PC-3 (cell line): ENCODE data around the gene SFMBT2. TPM values are rescaled to one million over a fixed set of nuclear protein-coding genes. Genes with fewer than 3 reads are reported as not detected.

Experiments
- ATAC-seq: fragments of 200-7000 bp; cut with Tn5 transposase; 2 replicates; pipeline ENCODE4 v1.9.1; 2020; ENCODE audit warnings: mild to moderate bottlenecking, moderate library complexity
- BruUV-seq: library from RNA; stranded (reverse); fragments of 400-500 nt; replicated peaks from 2 replicates; lab custom pipeline; 2021; lab: Mats Ljungman, UMichigan
- CTCF ChIA-PET: fragments of 300-600 bp; sonication (Branson Sonifier 250); formaldehyde crosslinking; loops from one replicate; lab custom pipeline; 2022; ENCODE audit warnings: antibody characterized with exemption; lab: Charles Lee
- POLR2A ChIA-PET: fragments of 300-600 bp; sonication (Branson Sonifier 250); formaldehyde crosslinking; loops from one replicate; lab custom pipeline; 2022; ENCODE audit warnings: antibody characterized with exemption; ENCODE audit not compliant: unreplicated experiment; lab: Charles Lee
- DNase-seq: peaks from one replicate; pipeline ENCODE4 v3.0.0-alpha.2; 2015
- H2AFZ ChIP-seq: fragments of 300-600 bp; sonication (generic); 2 replicates; pipeline ENCODE4 v1.6.0; 2016; ENCODE audit warnings: antibody characterized with exemption, low read length
- H3F3A ChIP-seq: fragments of 300-600 bp; sonication (generic); one replicate; pipeline ENCODE4 v1.6.0; 2017; ENCODE audit warnings: antibody characterized with exemption, low read length, control low read depth, mild to moderate bottlenecking; ENCODE audit not compliant: unreplicated experiment
- H3K27ac ChIP-seq: fragments of 300-600 bp; sonication (generic); 2 replicates; pipeline ENCODE4 v1.5.1; 2016; ENCODE audit warnings: mild to moderate bottlenecking, low read length
- H3K27me3 ChIP-seq: fragments of 300-600 bp; sonication (generic); 2 replicates; pipeline ENCODE4 v1.6.1; 2016; ENCODE audit warnings: low read length, mixed read lengths
- H3K36me3 ChIP-seq: fragments of 300-600 bp; sonication (generic); 2 replicates; pipeline ENCODE4 v1.6.1; 2016; ENCODE audit warnings: low read depth, mixed run types, low read length, mixed read lengths
- H3K4me1 ChIP-seq: fragments of 300-600 bp; sonication (generic); 2 replicates; pipeline ENCODE4 v1.5.1; 2016; ENCODE audit warnings: low read length; ENCODE audit not compliant: insufficient read depth
- H3K4me2 ChIP-seq: fragments of 300-600 bp; sonication (generic); 2 replicates; pipeline ENCODE4 v1.6.0; 2016; ENCODE audit warnings: low read length
- H3K4me3 ChIP-seq: fragments of 300-600 bp; sonication (generic); 2 replicates; pipeline ENCODE4 v1.5.1; 2016; ENCODE audit warnings: mild to moderate bottlenecking, low read length, mixed read lengths
- H3K79me2 ChIP-seq: fragments of 300-600 bp; sonication (generic); 2 replicates; pipeline ENCODE4 v1.6.1; 2017; ENCODE audit warnings: low read length, mixed read lengths
- H3K9ac ChIP-seq: fragments of 300-600 bp; sonication (generic); 2 replicates; pipeline ENCODE4 v1.6.0; 2016; ENCODE audit warnings: mild to moderate bottlenecking, low read length
- H3K9me2 ChIP-seq: fragments of 300-600 bp; sonication (generic); replicated peaks from 2 replicates; pipeline ENCODE4 v1.6.1; 2016; ENCODE audit warnings: mixed run types, low read length, mixed read lengths
- H3K9me3 ChIP-seq: fragments of 300-600 bp; sonication (generic); 2 replicates; pipeline ENCODE4 v1.6.1; 2016; ENCODE audit warnings: low read length, mixed read lengths
- H4K20me1 ChIP-seq: fragments of 300-600 bp; sonication (generic); 2 replicates; pipeline ENCODE4 v1.6.1; 2016; ENCODE audit warnings: low read length, mixed read lengths
- CTCF ChIP-seq: fragments of 300-600 bp; sonication (generic); conservative IDR thresholded peaks from 2 replicates; pipeline ENCODE4 v1.5.1; 2017; ENCODE audit warnings: antibody characterized with exemption, low read depth, mild to moderate bottlenecking, low read length
- EZH2 ChIP-seq: fragments of 300-600 bp; sonication (generic); IDR thresholded peaks from one replicate; pipeline ENCODE4 v1.6.1; 2017; ENCODE audit warnings: antibody characterized with exemption, mild to moderate bottlenecking, low read length; ENCODE audit not compliant: unreplicated experiment
- EZH2phosphoT487 ChIP-seq: fragments of 300-600 bp; sonication (generic); IDR thresholded peaks from 2 replicates; pipeline ENCODE4 v1.6.1; 2018; ENCODE audit warnings: mild to moderate bottlenecking, antibody characterized with exemption, low read length, borderline replicate concordance
- intact Hi-C: fragments of 100-400 bp; cut with micrococcal nuclease; formaldehyde crosslinking; loops from 2 replicates; pipeline ENCODE4 v1.9.0; 2023
- total RNA-seq: library from RNA; depleted of rRNA; stranded (reverse); fragments of >200 nt; gene quantifications from 2 replicates; pipeline ENCODE4 v1.2.3, GENCODE V29; 2014

SFMBT2 gene
- total RNA-seq, 1 experiment from 2014 or later = 1.9 TPM

- 0 out of 2 replicates have a peak, but pooled peaks cover 4% of the 10 kb centered on the region for H3K27me3 ChIP-seq
- DNase-seq = no peak
- H3K27ac ChIP-seq = no peak overlapping the region
- H3K4me1 ChIP-seq = no peaks in the 10 kb centered on the region
- CTCF ChIA-PET = no interaction called here
- TF ChIP-seq EZH2 (no peak), EZH2phosphoT487 (no peak), CTCF (no peak)
- BruUV-seq = no TSS peak
- POLR2A ChIA-PET = interaction anchor here (0.6 kb wide), 1 partner anchor 27 kb away, joined by 5 read pairs; no protein-coding TSS in a partner anchor
- no peaks in the 10 kb centered on the region for H3F3A ChIP-seq
- no peak overlapping the region for H3K9ac ChIP-seq
- H3K36me3 ChIP-seq = no peaks in the 10 kb centered on the region
- H3K9me2 ChIP-seq = no peaks in the 10 kb centered on the region
- H2AFZ ChIP-seq = no peak overlapping the region
- H3K4me3 ChIP-seq = no peak overlapping the region
- no peak overlapping the region for H3K4me2 ChIP-seq
- H4K20me1 ChIP-seq = no peaks in the 10 kb centered on the region
- no peaks in the 10 kb centered on the region for H3K9me3 ChIP-seq
- no peak for ATAC-seq
- intact Hi-C loops = no loop called here
- no peaks in the 10 kb centered on the region; the same call in 1 of the 2 replicates for H3K79me2 ChIP-seq
These were observed 9.1 kb downstream of the SFMBT2 start for GRCh38 chr10:7401782-7402181.

- Histone ChIP-seq H3K9me3 (no peaks in the 10 kb centered on the region), H4K20me1 (no peaks in the 10 kb centered on the region), H3K36me3 (no peaks in the 10 kb centered on the region), H3K4me2 (no peak overlapping the region), H3K4me3 (no peak overlapping the region), H3K27ac (no peak overlapping the region), H3F3A (no peaks in the 10 kb centered on the region), H3K79me2 (no peaks in the 10 kb centered on the region; the same call in 1 of the 2 replicates), H3K4me1 (no peaks in the 10 kb centered on the region), H3K9me2 (no peaks in the 10 kb centered on the region), H2AFZ (no peak overlapping the region), H3K9ac (no peak overlapping the region), H3K27me3 (0 out of 2 replicates have a peak, but pooled peaks cover 4% of the 10 kb centered on the region)
- intact Hi-C loops = no loop called here
- BruUV-seq = no TSS peak
- ATAC-seq = no peak
- CTCF ChIA-PET = no interaction called here
- DNase-seq = no peak
- TF ChIP-seq EZH2phosphoT487 (no peak), CTCF (no peak), EZH2 (no peak)
- POLR2A ChIA-PET = no interaction called here
These were observed 9.7 kb downstream of the SFMBT2 start for GRCh38 chr10:7401156-7401555.

GRCh38 chr10:7400068-7400715 is 10.6 kb downstream of the SFMBT2 start:
- ChIA-PET POLR2A (no interaction called here), CTCF (no interaction called here)
- no peak overlapping the region for H3K4me3 ChIP-seq
- no peaks in the 10 kb centered on the region for H3F3A ChIP-seq
- ATAC-seq (no peak), DNase-seq (no peak)
- no peaks in the 10 kb centered on the region; the same call in 1 of the 2 replicates for H3K79me2 ChIP-seq
- H3K9me3 ChIP-seq = no peaks in the 10 kb centered on the region
- no peak overlapping the region for H3K9ac ChIP-seq
- no peaks in the 10 kb centered on the region for H3K36me3 ChIP-seq
- H4K20me1 ChIP-seq = no peaks in the 10 kb centered on the region
- no peak overlapping the region for H3K27ac ChIP-seq
- H3K4me2 ChIP-seq = no peak overlapping the region
- H3K9me2 ChIP-seq = no peaks in the 10 kb centered on the region
- intact Hi-C loops = no loop called here
- TF ChIP-seq CTCF (no peak), EZH2phosphoT487 (no peak), EZH2 (no peak)
- no peaks in the 10 kb centered on the region for H3K4me1 ChIP-seq
- BruUV-seq = no TSS peak
- no peak overlapping the region for H2AFZ ChIP-seq
- 0 out of 2 replicates have a peak, but pooled peaks cover 4% of the 10 kb centered on the region for H3K27me3 ChIP-seq
